BLaER1 treated with 17β-estradiol and CSF1 and Interleukin-3, amounts not matched to agents 10 nM and 100 nM (cell line): ENCODE results near the gene C1orf159.
"Not testable (repeated sequence)": the region's sequence is repeated elsewhere in the genome, so short reads cannot be mapped to it uniquely, and the experiment has no call there.

Experiments used
- H3K27ac ChIP-seq, 11 experiments: shearing (Covaris generic); formaldehyde crosslinking; 2 replicates each; pipeline ENCODE4 v1.8.1; 2022
- H3K27me3 ChIP-seq, 11 experiments: shearing (Covaris generic); formaldehyde crosslinking; 2 replicates each; pipeline ENCODE4 v1.8.1; 2022
- H3K36me3 ChIP-seq, 11 experiments: shearing (Covaris generic); formaldehyde crosslinking; 2 replicates each; pipeline ENCODE4 v1.8.1; 2022
- H3K4me1 ChIP-seq, 10 experiments: shearing (Covaris generic); formaldehyde crosslinking; 2 replicates each; pipeline ENCODE4 v1.8.1; 2022
- H3K4me2 ChIP-seq, 11 experiments: shearing (Covaris generic); formaldehyde crosslinking; 2 replicates each; pipeline ENCODE4 v1.8.1; 2022
- H3K4me3 ChIP-seq, 10 experiments: shearing (Covaris generic); formaldehyde crosslinking; 2 replicates each; pipeline ENCODE4 v1.8.1; 2022
- H3K9ac ChIP-seq, 11 experiments: shearing (Covaris generic); formaldehyde crosslinking; 2 replicates each; pipeline ENCODE4 v1.8.1; 2022
- H3K9me3 ChIP-seq, 11 experiments: shearing (Covaris generic); formaldehyde crosslinking; replicated peaks in 1 of 11; 2 replicates each; pipeline ENCODE4 v1.8.1; 2022
- H4K20me1 ChIP-seq, 11 experiments: shearing (Covaris generic); formaldehyde crosslinking; 2 replicates each; pipeline ENCODE4 v1.8.1; 2022
- Cebpa-rat ChIP-seq, 11 experiments: shearing (Covaris generic); IDR thresholded peaks; 2 replicates each; pipeline ENCODE4 v1.8.1; 2022

The C1orf159 gene

GRCh38 chr1:1069056-1069710, 46.7 kb downstream of the C1orf159 start:
- H3K9ac ChIP-seq: peak overlapping the region in 8 of 11 experiments; percentile 25 to 66 (median 58); a peak in 15 of 22 replicates
- H3K4me3 ChIP-seq: peak overlapping the region; percentile 57 to 76 (median 64)
- TF ChIP-seq Cebpa-rat (IDR thresholded peaks at IDR 0.05): no peak
- peaks cover 21 to 71% (median 58%) of the 10 kb centered on the region in 10 experiments for H3K4me1 ChIP-seq
- no peaks in the 10 kb centered on the region for H3K9me3 ChIP-seq
- H3K36me3 ChIP-seq: no peaks in the 10 kb centered on the region
- peaks cover 0 to 47% (median 34%) of the 10 kb centered on the region in 11 experiments; a peak in 19 of 22 replicates for H4K20me1 ChIP-seq
- H3K27ac ChIP-seq: peak overlapping the region in 4 of 11 experiments; percentile 11 to 48 (median 31); a peak in 5 of 22 replicates
- H3K27me3 ChIP-seq: peaks cover 18 to 45% (median 34%) of the 10 kb centered on the region in 11 experiments; a peak in 20 of 22 replicates
- peak overlapping the region; percentile 89 to 99 (median 98) for H3K4me2 ChIP-seq

GRCh38 chr1:1068517-1069055, 47.3 kb downstream of the C1orf159 start:
- Histone ChIP-seq H3K27ac (no peak overlapping the region), H4K20me1 (peaks cover 0 to 53% (median 40%) of the 10 kb centered on the region in 11 experiments; a peak in 19 of 22 replicates), H3K27me3 (peaks cover 16 to 46% (median 31%) of the 10 kb centered on the region in 11 experiments; a peak in 19 of 22 replicates), H3K9me3 (no peaks in the 10 kb centered on the region), H3K4me3 (peak overlapping the region; percentile 57 to 76 (median 64)), H3K4me1 (peaks cover 26 to 77% (median 63%) of the 10 kb centered on the region in 10 experiments), H3K36me3 (no peaks in the 10 kb centered on the region), H3K4me2 (peak overlapping the region; percentile 87 to 99 (median 94)), H3K9ac (peak overlapping the region in 6 of 11 experiments; percentile 9 to 56 (median 35); a peak in 8 of 22 replicates)
- no peak for TF ChIP-seq Cebpa-rat (IDR thresholded peaks at IDR 0.05)

GRCh38 chr1:1067860-1068516, 47.9 kb downstream of the C1orf159 start:
- H3K36me3 ChIP-seq: no peaks in the 10 kb centered on the region
- peak overlapping the region in 6 of 11 experiments; percentile 9 to 56 (median 35); a peak in 7 of 22 replicates for H3K9ac ChIP-seq
- no peaks in the 10 kb centered on the region for H3K9me3 ChIP-seq
- peak overlapping the region; percentile 87 to 99 (median 94) for H3K4me2 ChIP-seq
- H4K20me1 ChIP-seq: peaks cover 0 to 59% (median 46%) of the 10 kb centered on the region in 11 experiments; a peak in 19 of 22 replicates
- peaks cover 32 to 83% (median 69%) of the 10 kb centered on the region in 10 experiments for H3K4me1 ChIP-seq
- H3K4me3 ChIP-seq: peak overlapping the region; percentile 57 to 76 (median 64)
- H3K27ac ChIP-seq: no peak overlapping the region
- no peak for TF ChIP-seq Cebpa-rat (IDR thresholded peaks at IDR 0.05)
- peaks cover 20 to 52% (median 37%) of the 10 kb centered on the region in 11 experiments for H3K27me3 ChIP-seq

DNA sequence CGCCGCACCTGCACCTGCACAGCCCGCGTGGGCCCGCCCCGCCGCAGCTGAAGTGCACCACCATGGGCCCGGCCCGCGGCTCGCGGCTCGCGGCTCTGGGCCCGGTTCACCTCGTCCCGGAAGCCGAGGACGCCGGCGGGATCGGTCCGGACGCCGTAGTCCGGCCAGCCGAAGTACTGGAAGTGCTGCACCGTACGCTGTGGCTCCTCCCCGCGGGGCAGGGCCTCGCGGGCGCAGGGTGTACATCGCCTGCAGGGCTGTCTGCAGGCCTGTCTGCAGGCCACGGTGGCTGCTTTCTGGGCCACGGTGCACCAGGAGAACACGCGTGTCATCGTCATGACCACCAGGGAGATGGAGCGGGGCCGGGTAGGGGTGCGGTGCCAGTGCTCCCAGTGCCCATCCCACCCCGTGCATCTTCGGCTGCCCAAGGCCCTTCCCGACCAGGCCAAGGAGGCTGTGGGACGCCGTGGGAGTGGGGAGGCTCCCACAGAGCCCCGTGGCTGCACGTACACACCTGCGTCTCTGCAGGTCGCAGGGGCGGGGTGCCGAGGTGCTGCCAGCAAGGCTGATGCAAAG, 48.5 kb downstream of the C1orf159 start:
- peak overlapping the region in 10 of 11 experiments; percentile 87 to 99 (median 94); a peak in 17 of 22 replicates for H3K4me2 ChIP-seq
- H3K27me3 ChIP-seq: peaks cover 26 to 58% (median 43%) of the 10 kb centered on the region in 11 experiments
- no peak for TF ChIP-seq Cebpa-rat (IDR thresholded peaks at IDR 0.05)
- peaks cover 0 to 63% (median 49%) of the 10 kb centered on the region in 11 experiments; a peak in 19 of 22 replicates for H4K20me1 ChIP-seq
- peak overlapping the region in 1 of 10 experiments; percentile 71; a peak in 1 of 20 replicates for H3K4me3 ChIP-seq
- no peak overlapping the region for H3K9ac ChIP-seq
- H3K9me3 ChIP-seq: no peaks in the 10 kb centered on the region
- H3K27ac ChIP-seq: no peak overlapping the region
- H3K36me3 ChIP-seq: no peaks in the 10 kb centered on the region
- peaks cover 38 to 87% (median 76%) of the 10 kb centered on the region in 10 experiments for H3K4me1 ChIP-seq

GRCh38 chr1:1066403-1067283, 49.2 kb downstream of the C1orf159 start:
- no peak overlapping the region for H3K27ac ChIP-seq
- H3K4me1 ChIP-seq: peaks cover 41 to 87% (median 81%) of the 10 kb centered on the region in 10 experiments
- peak overlapping the region in 10 of 11 experiments; percentile 11 to 99 (median 93); a peak in 14 of 22 replicates for H3K4me2 ChIP-seq
- H3K36me3 ChIP-seq: no peaks in the 10 kb centered on the region
- H3K9me3 ChIP-seq: no peaks in the 10 kb centered on the region
- no peak overlapping the region for H3K9ac ChIP-seq
- no peak for TF ChIP-seq Cebpa-rat (IDR thresholded peaks at IDR 0.05)
- peaks cover 0 to 65% (median 50%) of the 10 kb centered on the region in 11 experiments; a peak in 19 of 22 replicates for H4K20me1 ChIP-seq
- H3K27me3 ChIP-seq: peaks cover 31 to 63% (median 49%) of the 10 kb centered on the region in 11 experiments
- no peak overlapping the region for H3K4me3 ChIP-seq

GRCh38 chr1:1065940-1066304, 50.0 kb downstream of the C1orf159 start:
- H3K4me1 ChIP-seq: peaks cover 40 to 86% (median 80%) of the 10 kb centered on the region in 10 experiments
- peak overlapping the region in 7 of 11 experiments; percentile 24 to 93 (median 45); a peak in 11 of 22 replicates for H3K4me2 ChIP-seq
- H3K9me3 ChIP-seq, H3K27ac ChIP-seq, H3K4me3 ChIP-seq, H3K36me3 ChIP-seq, H3K9ac ChIP-seq: not testable (repeated sequence)
- H3K27me3 ChIP-seq: peaks cover 38 to 70% (median 56%) of the 10 kb centered on the region in 11 experiments
- H4K20me1 ChIP-seq: peaks cover 0 to 72% (median 52%) of the 10 kb centered on the region in 11 experiments; a peak in 19 of 22 replicates

- peaks cover 44 to 76% (median 61%) of the 10 kb centered on the region in 11 experiments for H3K27me3 ChIP-seq
- H3K4me1 ChIP-seq: peaks cover 37 to 85% (median 76%) of the 10 kb centered on the region in 10 experiments
- no peaks in the 10 kb centered on the region for H3K9me3 ChIP-seq
- H3K9ac ChIP-seq: no peak overlapping the region
- no peak overlapping the region for H3K4me3 ChIP-seq
- peaks cover 0 to 77% (median 56%) of the 10 kb centered on the region in 11 experiments; a peak in 19 of 22 replicates for H4K20me1 ChIP-seq
- H3K4me2 ChIP-seq: peak overlapping the region in 9 of 11 experiments; percentile 24 to 93 (median 44); a peak in 14 of 22 replicates
- no peak overlapping the region for H3K27ac ChIP-seq
- H3K36me3 ChIP-seq: no peaks in the 10 kb centered on the region
- TF ChIP-seq Cebpa-rat (IDR thresholded peaks at IDR 0.05): no peak
These were observed 50.5 kb downstream of the C1orf159 start for GRCh38 chr1:1065265-1065939.
